Erythroblast (primary cell): ENCODE data around the gene RTCB.

Experiments used
- GATA1 ChIP-seq: IDR thresholded peaks from 2 replicates; pipeline ENCODE4 v1.6.1; 2011; ENCODE audit warnings: low read depth, mild to moderate bottlenecking, control low read depth, low read length, moderate library complexity
- POLR2A ChIP-seq: IDR thresholded peaks from 2 replicates; pipeline ENCODE4 v1.6.1; 2011; ENCODE audit warnings: mild to moderate bottlenecking, low read length

GRCh38 chr22:32375678-32376450 is 36.2 kb downstream of the RTCB start:
- TF ChIP-seq POLR2A (no peak), GATA1 (no peak)
